NB4 (cell line): Measurements from ENCODE around the gene MB.
A peak's percentile ranks its signal among the peaks of the same experiment; 100 is the strongest.

Source experiments
- DNase-seq: peaks from one replicate; pipeline ENCODE4 v3.0.0; 2010; ENCODE audit warnings: low read depth
- H3K4me3 ChIP-seq: one replicate; pipeline ENCODE4 v1.5.1; 2011; ENCODE audit warnings: mild to moderate bottlenecking, low read depth, low read length, moderate library complexity
- MYC ChIP-seq: IDR thresholded peaks from 2 replicates; pipeline ENCODE4 v1.6.1; 2011; ENCODE audit warnings: low read depth, low read length
- POLR2A ChIP-seq: IDR thresholded peaks from 2 replicates; pipeline ENCODE4 v1.6.1; 2011; ENCODE audit warnings: mild to moderate bottlenecking; ENCODE audit not compliant: insufficient read length; ENCODE audit errors: extremely low read depth
- TF ChIP-seq, protein P1 (sequence below): IDR thresholded peaks from 2 replicates; pipeline ENCODE4 v1.6.1; 2011; ENCODE audit warnings: low read depth, low read length
- TF ChIP-seq, protein P2 (sequence below): IDR thresholded peaks from one replicate; pipeline ENCODE4 v1.5.1; 2012; ENCODE audit warnings: low read depth, low read length

The MB gene

GRCh38 chr22:35649026-35649553 lies 32.0 kb upstream of the MB start:
- H3K4me3 ChIP-seq = peak overlapping the region; percentile 77
- no peak for DNase-seq
- TF ChIP-seq, protein P1, sequence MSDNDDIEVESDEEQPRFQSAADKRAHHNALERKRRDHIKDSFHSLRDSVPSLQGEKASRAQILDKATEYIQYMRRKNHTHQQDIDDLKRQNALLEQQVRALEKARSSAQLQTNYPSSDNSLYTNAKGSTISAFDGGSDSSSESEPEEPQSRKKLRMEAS = no peak
- no peak for TF ChIP-seq MYC
- TF ChIP-seq, protein P2, sequence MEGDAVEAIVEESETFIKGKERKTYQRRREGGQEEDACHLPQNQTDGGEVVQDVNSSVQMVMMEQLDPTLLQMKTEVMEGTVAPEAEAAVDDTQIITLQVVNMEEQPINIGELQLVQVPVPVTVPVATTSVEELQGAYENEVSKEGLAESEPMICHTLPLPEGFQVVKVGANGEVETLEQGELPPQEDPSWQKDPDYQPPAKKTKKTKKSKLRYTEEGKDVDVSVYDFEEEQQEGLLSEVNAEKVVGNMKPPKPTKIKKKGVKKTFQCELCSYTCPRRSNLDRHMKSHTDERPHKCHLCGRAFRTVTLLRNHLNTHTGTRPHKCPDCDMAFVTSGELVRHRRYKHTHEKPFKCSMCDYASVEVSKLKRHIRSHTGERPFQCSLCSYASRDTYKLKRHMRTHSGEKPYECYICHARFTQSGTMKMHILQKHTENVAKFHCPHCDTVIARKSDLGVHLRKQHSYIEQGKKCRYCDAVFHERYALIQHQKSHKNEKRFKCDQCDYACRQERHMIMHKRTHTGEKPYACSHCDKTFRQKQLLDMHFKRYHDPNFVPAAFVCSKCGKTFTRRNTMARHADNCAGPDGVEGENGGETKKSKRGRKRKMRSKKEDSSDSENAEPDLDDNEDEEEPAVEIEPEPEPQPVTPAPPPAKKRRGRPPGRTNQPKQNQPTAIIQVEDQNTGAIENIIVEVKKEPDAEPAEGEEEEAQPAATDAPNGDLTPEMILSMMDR = no peak
- no peak for TF ChIP-seq POLR2A

GRCh38 chr22:35648066-35649025 lies 31.2 kb upstream of the MB start, which contains the start of gene APOL6:
Gene APOL6 (plus strand): TSS chr22:35648446. CDS start chr22:35656426, 7,980 bp downstream.
- TF ChIP-seq MYC (no peak), POLR2A (no peak)
- TF ChIP-seq, protein P1 = no peak
- TF ChIP-seq, protein P2 = no peak
- DNase-seq = peak; percentile 77
- peak within 1 kb of the TSS; percentile 77 for H3K4me3 ChIP-seq

- no peak for DNase-seq
- TF ChIP-seq POLR2A (no peak), MYC (no peak)
- TF ChIP-seq, protein P2 = no peak
- TF ChIP-seq, protein P1 = no peak
- H3K4me3 ChIP-seq = no peak overlapping the region
These were observed 28.5 kb upstream of the MB start for GRCh38 chr22:35645646-35646045.

DNA sequence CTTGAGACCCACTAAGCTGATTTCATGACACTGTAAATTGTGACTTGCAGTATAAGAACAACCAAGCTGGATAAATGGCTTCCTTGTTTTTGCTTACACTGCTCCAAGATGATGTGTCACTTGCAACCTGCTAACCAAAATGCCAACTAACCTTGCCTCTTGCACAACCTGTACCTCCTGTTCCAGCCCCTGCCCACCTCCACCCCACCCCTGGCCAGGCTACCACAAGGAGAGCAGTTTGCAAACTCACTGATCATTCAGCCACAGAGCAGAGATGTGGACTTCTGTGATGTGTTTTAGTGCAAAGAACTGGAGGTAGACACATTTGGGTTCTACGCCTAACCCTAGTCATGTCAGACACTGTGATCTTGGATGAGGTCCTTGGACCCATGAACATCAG lies 26.9 kb upstream of the MB start:
- no peak for DNase-seq
- no peak overlapping the region for H3K4me3 ChIP-seq
- TF ChIP-seq POLR2A (no peak), MYC (no peak)
- TF ChIP-seq, protein P2 = no peak
- TF ChIP-seq, protein P1 = no peak

- TF ChIP-seq, protein P2 = no peak
- TF ChIP-seq, protein P1 = no peak
- no peak for TF ChIP-seq POLR2A
- TF ChIP-seq MYC = no peak
- DNase-seq = no peak
- H3K4me3 ChIP-seq = no peak overlapping the region
These were observed 25.2 kb upstream of the MB start for GRCh38 chr22:35642305-35642741.
